SK-N-MC (cell line): Measurements from ENCODE around the gene FAM124A.

Experiments used
- EZH2 ChIP-seq: fragments of 200-600 bp; sonication (generic); IDR thresholded peaks from one replicate; pipeline ENCODE4 v1.6.1; 2017; ENCODE audit warnings: antibody characterized with exemption
- FOXP2 ChIP-seq: optimal IDR thresholded peaks from 2 replicates; pipeline ENCODE3; 2011; ENCODE audit warnings: mild to moderate bottlenecking, moderate library complexity; ENCODE audit not compliant: insufficient read depth; ENCODE audit errors: extremely low read length, control extremely low read depth
- POLR2AphosphoS5 ChIP-seq: IDR thresholded peaks from 2 replicates; pipeline ENCODE4 v1.6.1; 2012; ENCODE audit warnings: mild to moderate bottlenecking, low read depth, low read length, borderline replicate concordance

- no peak for TF ChIP-seq EZH2
- no peak for TF ChIP-seq POLR2AphosphoS5
- no peak for TF ChIP-seq FOXP2
These were observed 105.8 kb downstream of the FAM124A start for GRCh38 chr13:51327961-51328360.
